Right lobe of liver (tissue), 4 donors: ENCODE results near the gene KCNQ1.

Experiments
- CTCF ChIP-seq, 4 donors: fragments of 200-600 bp in 3 of 4; fragments of 450-650 bp in 1 of 4; IDR thresholded peaks; one replicate each; pipeline versions ENCODE4 v1.5.1 to v1.8.0; 2016 to 2022; ENCODE audit warnings: antibody characterized with exemption in 4 of 4, mild to moderate bottlenecking in 2 of 4
- POLR2A ChIP-seq: fragments of 450-650 bp; IDR thresholded peaks from one replicate; pipeline ENCODE4 v1.6.1; 2017; ENCODE audit warnings: antibody characterized with exemption, mild to moderate bottlenecking
- donor health status: DM: no; HTN: no; CAD: no.
- donor health status: DM: no; HTN: no; CAD: no.
- donor health status: DM: no; HTN: yes; CAD: no.

- TF ChIP-seq CTCF (IDR thresholded peaks at IDR 0.05) (no peak), POLR2A (no peak)
These were observed 7.3 kb upstream of the KCNQ1 start for GRCh38 chr11:2437516-2437915.
